Stimulated activated CD8-positive, alpha-beta memory T cell treated with anti-CD3 and anti-CD28 coated beads, Interleukin-15, amount 100 ng/mL, for 48 hours (primary cell): ENCODE data around the gene EXD3.

Experiments used
- DNase-seq, 2 donors: peaks; one replicate each; pipeline ENCODE4 v3.0.0-alpha.2; 2020; ENCODE audit warnings: low read depth in 2 of 2

EXD3 gene

GRCh38 chr9:137447722-137448601 is 25.0 kb upstream of the EXD3 start:
- no peak for DNase-seq

GRCh38 chr9:137446851-137447471 is 24.0 kb upstream of the EXD3 start:
- no peak for DNase-seq

- DNase-seq, result no peak
Observed at GRCh38 chr9:137445930-137446431, 23.0 kb upstream of the EXD3 start.

GRCh38 chr9:137445275-137445807 is 22.4 kb upstream of the EXD3 start:
- peak; percentile 66 to 74 for DNase-seq

- DNase-seq, result no peak
Observed at GRCh38 chr9:137444106-137444790, 21.3 kb upstream of the EXD3 start.

GRCh38 chr9:137441935-137442321 is 19.0 kb upstream of the EXD3 start:
- DNase-seq, result no peak

GRCh38 chr9:137441289-137441934 is 18.4 kb upstream of the EXD3 start, which contains the start of gene ENTPD8:
TSS of gene ENTPD8 (minus strand) at chr9:137441357. CDS start at chr9:137438285, 3,072 bp downstream.
- DNase-seq, result no peak

- DNase-seq, result no peak
Observed at GRCh38 chr9:137439158-137439714, 16.3 kb upstream of the EXD3 start.

- DNase-seq, result no peak
Observed at GRCh38 chr9:137438591-137439157, 15.7 kb upstream of the EXD3 start.

GRCh38 chr9:137437691-137438590 is 15.0 kb upstream of the EXD3 start:
- no peak for DNase-seq

GRCh38 chr9:137436761-137437600 is 14.0 kb upstream of the EXD3 start:
- DNase-seq, result no peak

GRCh38 chr9:137435980-137436760 is 13.2 kb upstream of the EXD3 start:
- DNase-seq, result no peak

GRCh38 chr9:137435381-137435891 is 12.5 kb upstream of the EXD3 start:
- DNase-seq, result no peak

GRCh38 chr9:137434498-137435380 is 11.8 kb upstream of the EXD3 start:
- DNase-seq, result no peak

GRCh38 chr9:137433916-137434431 is 11.0 kb upstream of the EXD3 start:
- no peak for DNase-seq

- no peak for DNase-seq
Observed at GRCh38 chr9:137433349-137433915, 10.5 kb upstream of the EXD3 start.
